NCI-H226 (cell line): ENCODE results near the gene SMAD9.

Source experiments
- DNase-seq: peaks from one replicate; pipeline ENCODE4 v3.0.0-alpha.2; 2015

The SMAD9 gene

GRCh38 chr13:36862002-36862685 is 57.9 kb downstream of the SMAD9 start:
- no peak for DNase-seq

- no peak for DNase-seq
Observed at GRCh38 chr13:36859259-36859658, 60.8 kb downstream of the SMAD9 start.

- peak; percentile 2 for DNase-seq
Observed at GRCh38 chr13:36858290-36858689, 61.7 kb downstream of the SMAD9 start.

GRCh38 chr13:36857253-36857652 is 62.8 kb downstream of the SMAD9 start:
- DNase-seq = no peak

GRCh38 chr13:36850790-36851438 is 69.1 kb downstream of the SMAD9 start:
- DNase-seq = no peak

- no peak for DNase-seq
Observed at GRCh38 chr13:36848199-36848982, 71.6 kb downstream of the SMAD9 start.

GRCh38 chr13:36847606-36848005 is 72.4 kb downstream of the SMAD9 start:
- DNase-seq = no peak

- DNase-seq = no peak
Observed at GRCh38 chr13:36841391-36841790, 78.6 kb downstream of the SMAD9 start.

GRCh38 chr13:36840718-36841250 is 79.3 kb downstream of the SMAD9 start:
- DNase-seq = no peak

GRCh38 chr13:36839981-36840380 is 80.1 kb downstream of the SMAD9 start:
- no peak for DNase-seq

GRCh38 chr13:36839281-36839680 is 80.8 kb downstream of the SMAD9 start:
- DNase-seq = no peak

- DNase-seq = no peak
Observed at GRCh38 chr13:36837354-36838092, 82.5 kb downstream of the SMAD9 start.

GRCh38 chr13:36834299-36834698 is 85.7 kb downstream of the SMAD9 start:
- DNase-seq = no peak

- DNase-seq = no peak
Observed at GRCh38 chr13:36831291-36831690, 88.7 kb downstream of the SMAD9 start.

GRCh38 chr13:36829753-36830152 is 90.3 kb downstream of the SMAD9 start:
- DNase-seq = no peak

GRCh38 chr13:36822785-36823184 is 97.3 kb downstream of the SMAD9 start:
- no peak for DNase-seq

GRCh38 chr13:36820222-36820621 is 99.8 kb downstream of the SMAD9 start:
- DNase-seq = no peak

- no peak for DNase-seq
Observed at GRCh38 chr13:36819739-36820090, 100.3 kb downstream of the SMAD9 start.

- DNase-seq = peak; percentile 33
Observed at GRCh38 chr13:36818804-36819738, 101.0 kb downstream of the SMAD9 start, which contains the start of gene RFXAP. RFXAP (plus strand) TSS chr13:36819222; CDS start chr13:36819358, 136 bp downstream.

GRCh38 chr13:36817996-36818803 is 101.8 kb downstream of the SMAD9 start:
- DNase-seq = no peak

GRCh38 chr13:36815062-36815461 is 105.0 kb downstream of the SMAD9 start:
- DNase-seq = no peak
